ENCODE measurements around the gene RNF150.
"Not testable (repeated sequence)": the region's sequence is repeated elsewhere in the genome, so short reads cannot be mapped to it uniquely, and the experiment has no call there.

Gene RNF150

GRCh38 chr4:141077611-141078225 is 55.6 kb downstream of the RNF150 start:
- DNase-seq (ENCODE audit: low read depth, low spot score): no peak

DNA sequence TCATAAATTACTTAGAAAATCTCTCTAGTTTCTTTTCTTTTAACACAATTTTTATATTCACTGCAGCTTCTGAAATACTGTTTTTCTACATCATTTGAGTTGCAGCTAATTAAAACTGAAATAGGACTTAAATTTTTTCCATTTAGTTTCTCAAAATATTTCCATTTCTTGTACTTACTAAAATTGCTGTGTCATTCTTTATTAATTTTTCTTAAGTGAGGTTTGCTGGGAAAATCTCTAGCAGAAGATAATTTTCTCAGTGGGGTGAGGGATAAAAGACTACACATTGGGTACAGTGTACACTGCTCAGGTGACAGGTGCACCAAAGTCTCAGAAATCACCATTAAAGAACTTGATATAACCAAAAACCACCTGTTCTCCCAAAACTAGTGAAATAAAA is 57.7 kb downstream of the RNF150 start:
- no peak for DNase-seq (ENCODE audit: low read depth, low spot score)

- no peak for DNase-seq (ENCODE audit: low read depth, low spot score)
Observed at GRCh38 chr4:141074098-141074878, 59.0 kb downstream of the RNF150 start.

GRCh38 chr4:141066690-141067089 is 66.6 kb downstream of the RNF150 start:
- no peak for DNase-seq (ENCODE audit: low read depth, low spot score)

- DNase-seq (ENCODE audit: low read depth, low spot score): no peak
Observed at GRCh38 chr4:141065872-141066271, 67.4 kb downstream of the RNF150 start.

DNA sequence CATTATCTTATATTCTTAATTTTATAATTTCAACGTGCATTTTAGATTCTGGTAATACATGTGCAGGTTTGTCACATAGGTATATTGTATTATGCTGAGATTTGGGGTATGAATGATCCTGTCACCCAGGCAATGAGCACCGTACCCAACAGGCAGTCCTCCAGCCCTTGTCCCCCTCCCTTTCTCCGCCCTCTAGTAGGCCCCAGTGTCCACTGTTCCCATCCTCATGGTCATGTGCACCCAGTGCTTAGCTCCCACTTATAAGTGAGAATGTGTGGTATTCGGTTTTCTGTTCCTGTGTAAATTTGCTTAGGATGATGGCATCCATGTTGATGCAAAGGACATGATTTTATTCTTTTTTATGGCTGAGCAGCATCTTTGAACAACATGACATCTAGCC is 70.6 kb downstream of the RNF150 start:
- DNase-seq (ENCODE audit: low read depth, low spot score): no peak

DNA sequence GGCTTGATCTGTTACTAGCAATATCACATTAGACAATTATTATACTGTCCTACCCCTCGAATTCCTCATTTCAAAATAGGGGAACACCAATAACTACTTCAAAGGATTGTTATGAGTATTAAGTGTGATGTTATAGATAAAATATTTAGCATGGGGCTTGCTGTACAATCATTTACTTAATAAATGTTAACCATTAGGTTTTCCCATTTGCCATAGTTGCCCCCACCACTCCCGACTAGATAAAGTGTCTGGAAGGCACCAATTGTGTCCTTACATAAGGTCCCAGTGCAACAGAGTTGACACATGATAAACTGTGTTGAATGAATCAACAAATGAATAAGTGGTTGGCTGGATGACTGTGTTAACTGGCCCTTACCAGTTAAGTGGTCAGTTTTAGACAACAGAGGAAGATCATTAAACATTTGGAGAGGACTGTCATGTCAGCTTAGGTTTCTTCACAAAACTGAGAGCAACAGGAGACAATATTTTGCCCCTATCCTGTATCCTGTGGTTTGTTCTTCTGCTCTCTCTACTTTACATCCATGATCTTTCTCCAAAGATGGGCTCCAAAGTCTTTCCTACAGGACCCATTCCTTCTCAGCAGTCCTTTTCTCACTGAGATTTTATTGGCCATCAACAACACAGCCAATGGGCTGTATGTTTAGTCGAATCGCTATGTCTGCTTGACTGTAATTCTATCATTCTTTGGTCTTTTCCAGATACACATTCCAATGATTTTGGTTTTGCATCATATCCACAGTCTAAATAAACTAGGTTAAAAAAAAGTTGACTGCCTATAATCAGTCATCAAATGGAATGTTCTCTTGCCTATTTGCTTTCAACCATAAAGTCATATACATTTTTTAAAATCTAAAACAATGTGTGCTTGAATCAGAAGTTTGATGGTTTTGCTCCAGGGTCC is 74.4 kb downstream of the RNF150 start:
- no peak for DNase-seq (ENCODE audit: low read depth, low spot score)

DNA sequence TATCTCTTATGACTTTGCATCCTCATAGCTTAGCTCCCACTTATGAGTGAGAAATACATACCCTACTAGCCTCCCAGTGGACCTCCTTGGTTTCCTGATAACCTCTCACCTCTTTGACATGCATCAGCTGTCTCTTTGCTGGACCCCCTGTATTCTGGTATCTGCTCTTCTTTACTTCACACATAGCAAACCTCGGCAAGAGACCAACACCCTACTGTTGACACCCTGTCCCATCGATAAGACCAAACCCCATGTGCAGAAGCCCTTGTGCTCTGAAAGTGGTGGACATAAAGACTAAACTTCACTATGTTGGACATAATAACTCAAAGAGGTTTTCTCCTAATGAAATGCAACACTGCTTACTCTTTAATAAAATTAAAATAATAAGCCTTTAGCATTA is 75.7 kb downstream of the RNF150 start:
- DNase-seq (ENCODE audit: low read depth, low spot score): no peak

DNA sequence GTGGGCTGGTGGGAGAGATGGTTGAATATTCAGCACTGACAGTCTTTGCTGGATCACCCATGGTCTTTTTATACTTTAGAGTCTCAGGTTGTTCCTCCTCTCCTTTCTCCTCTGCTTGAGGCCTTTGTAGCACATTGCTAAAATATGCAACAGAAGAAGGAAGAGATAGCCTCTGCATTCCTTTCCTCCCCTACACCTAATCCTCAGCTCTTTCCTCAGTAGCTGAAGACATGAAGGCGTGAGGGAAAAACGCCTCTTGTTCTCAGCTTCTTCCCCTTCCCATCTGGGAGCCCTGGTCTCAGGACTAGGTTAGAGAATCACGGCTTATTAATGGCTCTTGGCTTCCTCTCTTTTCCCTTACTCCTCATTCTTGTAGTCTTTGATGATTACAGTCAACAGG is 76.8 kb downstream of the RNF150 start:
- no peak for DNase-seq (ENCODE audit: low read depth, low spot score)

GRCh38 chr4:141054446-141054845 is 78.8 kb downstream of the RNF150 start:
- no peak for DNase-seq (ENCODE audit: low read depth, low spot score)

DNA sequence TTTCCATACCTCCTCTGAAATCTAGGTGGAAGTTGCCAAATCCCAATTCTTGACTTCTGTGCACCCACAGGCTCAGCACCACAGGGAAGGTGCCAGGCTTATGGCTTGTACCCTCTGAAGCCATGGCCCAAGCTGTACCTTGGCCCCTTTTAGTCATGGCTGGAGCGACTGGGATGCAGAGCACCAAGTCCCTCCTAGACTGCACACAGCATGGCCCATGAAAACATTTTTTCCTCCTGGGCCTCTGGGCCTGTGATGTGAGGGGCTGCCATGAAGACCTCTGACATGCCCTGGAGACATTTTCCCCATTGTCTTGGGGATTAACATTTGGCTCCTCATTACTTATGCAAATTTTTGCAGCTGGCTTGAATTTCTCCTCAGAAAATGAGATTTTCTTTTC is 82.3 kb downstream of the RNF150 start:
- DNase-seq (ENCODE audit: low read depth, low spot score): not testable (repeated sequence)

- DNase-seq (ENCODE audit: low read depth, low spot score): peak; percentile 2
Observed at GRCh38 chr4:141047228-141047884, 85.9 kb downstream of the RNF150 start.

DNA sequence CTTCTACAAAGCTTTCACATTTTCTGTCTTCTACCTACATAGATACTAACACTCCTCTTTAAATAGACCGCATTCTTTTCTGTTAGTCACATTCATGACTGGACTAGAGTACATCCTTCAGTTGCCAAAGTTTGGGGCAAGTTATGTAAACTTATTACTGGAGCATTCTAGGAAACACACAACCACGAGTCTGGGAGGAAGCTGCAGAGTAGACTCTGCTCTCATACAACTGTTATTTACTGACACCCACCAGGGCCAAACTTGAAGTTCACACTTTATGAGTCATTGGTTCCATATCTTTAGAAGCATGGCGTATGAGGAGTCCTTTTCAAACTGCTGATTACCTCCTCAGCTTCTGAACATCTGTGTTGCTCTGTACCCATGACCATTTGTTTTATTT is 87.0 kb downstream of the RNF150 start:
- no peak for DNase-seq (ENCODE audit: low read depth, low spot score)

- no peak for DNase-seq (ENCODE audit: low read depth, low spot score)
Observed at GRCh38 chr4:141045848-141046247, 87.4 kb downstream of the RNF150 start.

DNA sequence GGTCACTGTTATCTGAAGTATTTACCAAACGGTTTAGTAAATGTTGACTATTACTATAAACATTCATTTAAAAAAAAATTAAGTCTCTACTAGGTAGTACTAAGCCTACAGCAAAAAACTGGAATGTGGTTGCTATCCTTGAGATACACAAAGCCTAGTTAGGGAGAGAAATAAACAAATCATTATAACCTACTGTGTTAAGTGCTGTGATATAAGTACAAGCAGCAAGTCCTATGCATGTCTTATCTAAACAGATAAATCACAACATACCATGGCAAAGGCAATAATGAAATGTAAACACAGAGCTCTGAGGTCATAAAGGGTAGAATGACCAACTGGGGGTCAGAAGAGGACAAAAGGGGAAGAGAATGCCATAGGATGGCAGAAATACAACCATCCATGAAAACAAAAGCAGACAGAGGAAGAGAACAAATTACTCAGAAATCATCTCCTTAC is 92.2 kb downstream of the RNF150 start:
- no peak for DNase-seq (ENCODE audit: low read depth, low spot score)

DNA sequence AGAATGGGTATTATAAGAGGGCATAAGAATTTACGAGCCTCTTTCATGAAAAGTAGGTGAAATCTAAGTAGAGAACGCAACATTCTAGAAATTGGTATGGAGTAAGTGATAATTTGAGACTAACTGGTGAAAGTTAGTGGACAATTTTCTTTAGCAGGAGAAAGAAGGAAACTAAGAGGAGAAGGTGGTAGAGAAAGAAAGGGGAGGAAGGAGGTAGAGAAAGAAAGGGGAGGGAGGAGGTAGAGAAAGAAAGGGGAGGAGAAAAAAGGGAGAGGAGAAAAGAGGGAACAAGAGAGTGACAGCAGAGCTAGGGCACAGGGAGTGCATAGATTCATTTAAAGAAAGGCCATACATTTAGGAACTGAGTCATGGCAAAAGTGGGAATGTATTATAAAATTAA is 94.1 kb downstream of the RNF150 start:
- no peak for DNase-seq (ENCODE audit: low read depth, low spot score)

GRCh38 chr4:141038428-141038827 is 94.8 kb downstream of the RNF150 start:
- no peak for DNase-seq (ENCODE audit: low read depth, low spot score)

DNA sequence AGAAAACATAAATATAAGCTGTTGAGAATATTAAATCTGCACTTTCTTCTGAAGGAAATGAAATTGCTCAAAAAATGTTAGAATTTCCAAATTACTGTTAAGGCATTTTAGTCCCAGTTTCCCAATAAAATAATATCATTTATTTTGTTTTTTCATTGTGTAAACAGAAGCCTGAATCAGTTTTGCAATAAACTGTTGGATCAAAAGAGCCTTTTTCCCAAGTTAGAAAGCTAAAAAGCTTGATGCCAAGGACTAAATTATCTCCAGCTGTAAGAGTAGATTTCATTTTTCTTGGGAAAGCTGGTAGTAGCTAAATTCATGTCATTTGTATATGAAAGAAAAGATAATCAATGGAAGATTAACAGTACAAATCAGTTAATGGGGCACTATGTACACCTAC is 95.8 kb downstream of the RNF150 start:
- no peak for DNase-seq (ENCODE audit: low read depth, low spot score)

DNA sequence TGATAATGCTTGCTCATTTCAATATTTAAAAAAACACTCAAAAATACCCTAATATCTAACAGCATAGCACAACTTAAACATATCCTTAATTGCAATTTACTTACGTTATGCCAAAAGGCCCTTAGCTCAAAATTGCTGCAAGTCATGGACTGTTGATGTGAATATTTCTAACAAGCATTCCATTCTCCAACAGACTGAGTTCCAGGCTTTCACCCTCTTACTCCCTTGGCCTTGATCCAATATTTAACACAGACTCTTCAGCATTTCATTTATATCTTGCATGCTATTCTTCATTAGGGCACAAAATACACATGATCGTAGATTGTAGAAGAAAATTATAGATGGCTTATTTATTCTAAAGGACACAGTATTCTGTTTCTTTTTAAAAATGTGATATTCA is 96.5 kb downstream of the RNF150 start:
- DNase-seq (ENCODE audit: low read depth, low spot score): no peak

- DNase-seq (ENCODE audit: low read depth, low spot score): no peak
Observed at GRCh38 chr4:141035920-141036319, 97.3 kb downstream of the RNF150 start.

- no peak for DNase-seq (ENCODE audit: low read depth, low spot score)
Observed at GRCh38 chr4:141028024-141028529, 105.2 kb downstream of the RNF150 start.

DNA sequence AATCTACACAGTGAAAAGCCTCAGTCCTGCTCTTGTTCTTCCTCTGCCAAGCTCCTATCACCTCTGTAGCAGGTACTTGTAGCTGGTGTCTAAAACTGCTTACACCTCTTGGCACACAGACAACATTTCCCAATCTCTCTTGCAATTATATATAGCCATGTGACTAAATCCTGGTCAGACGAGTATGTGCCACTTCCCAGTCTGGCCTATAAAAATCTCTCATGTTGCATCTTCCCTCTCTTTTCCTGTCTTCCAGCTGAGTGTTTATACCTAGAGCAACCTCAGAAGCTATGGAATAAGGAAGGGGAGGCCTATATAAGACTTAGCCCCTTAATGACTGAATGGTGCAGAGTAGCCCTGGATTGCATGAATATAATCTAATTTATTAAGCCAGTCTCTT is 105.8 kb downstream of the RNF150 start:
- no peak for DNase-seq (ENCODE audit: low read depth, low spot score)
